Parathyroid adenoma (tissue), 2 donors: ENCODE measurements around the gene RIGI.

ENCODE experiments used
- H2AFZ ChIP-seq: fragments of 300-600 bp; sonication (generic); one replicate; pipeline ENCODE4 v1.7.0; 2017; ENCODE audit warnings: antibody characterized with exemption, mild to moderate bottlenecking
- H3K27ac ChIP-seq: fragments of 300-600 bp; sonication (generic); one replicate; pipeline ENCODE4 v1.7.0; 2017
- H3K27me3 ChIP-seq: fragments of 300-600 bp; sonication (generic); one replicate; pipeline ENCODE4 v1.7.0; 2017; ENCODE audit warnings: low read length; ENCODE audit not compliant: control insufficient read depth, insufficient read depth
- H3K36me3 ChIP-seq: fragments of 300-600 bp; sonication (generic); one replicate; pipeline ENCODE4 v1.7.0; 2017; ENCODE audit warnings: low read length; ENCODE audit not compliant: control insufficient read depth, insufficient read depth
- H3K4me1 ChIP-seq: fragments of 300-600 bp; sonication (generic); one replicate; pipeline ENCODE4 v1.7.0; 2017; ENCODE audit warnings: control low read depth
- H3K4me2 ChIP-seq: fragments of 300-600 bp; sonication (generic); one replicate; pipeline ENCODE4 v1.7.0; 2017; ENCODE audit warnings: low read length
- H3K4me3 ChIP-seq: fragments of 300-600 bp; sonication (generic); one replicate; pipeline ENCODE4 v1.7.0; 2017; ENCODE audit warnings: low read depth, low read length
- H3K79me2 ChIP-seq: fragments of 300-600 bp; sonication (generic); one replicate; pipeline ENCODE4 v1.7.0; 2017; ENCODE audit warnings: control low read depth
- H3K9ac ChIP-seq: fragments of 300-600 bp; sonication (generic); one replicate; pipeline ENCODE4 v1.7.0; 2017; ENCODE audit warnings: mild to moderate bottlenecking
- H3K9me3 ChIP-seq: fragments of 300-600 bp; sonication (generic); one replicate; pipeline ENCODE4 v1.7.0; 2017; ENCODE audit warnings: low read length; ENCODE audit not compliant: control insufficient read depth
- CTCF ChIP-seq: fragments of 300-600 bp; sonication (generic); IDR thresholded peaks from one replicate; pipeline ENCODE4 v1.7.0; 2017; ENCODE audit warnings: antibody characterized with exemption, mild to moderate bottlenecking
- donor health status: primary hyperparathyroidism.

The RIGI gene

GRCh38 chr9:32571969-32572899 is 46.2 kb upstream of the RIGI start:
- H3K4me1 ChIP-seq = peaks cover 5% of the 10 kb centered on the region
- H3K27me3 ChIP-seq = no peaks in the 10 kb centered on the region
- H3K36me3 ChIP-seq = no peaks in the 10 kb centered on the region
- H3K4me3 ChIP-seq = peak overlapping the region; percentile 86
- no peaks in the 10 kb centered on the region for H3K9me3 ChIP-seq
- peak overlapping the region; percentile 80 for H3K27ac ChIP-seq
- no peak overlapping the region for H3K9ac ChIP-seq
- peaks cover 9% of the 10 kb centered on the region for H3K79me2 ChIP-seq
- peak; percentile 45 for TF ChIP-seq CTCF
- H3K4me2 ChIP-seq = peak overlapping the region; percentile 69
- peak overlapping the region; percentile 85 for H2AFZ ChIP-seq

GRCh38 chr9:32570262-32570661 is 44.3 kb upstream of the RIGI start:
- Histone ChIP-seq H3K4me3 (no peak overlapping the region), H3K27me3 (no peaks in the 10 kb centered on the region), H3K27ac (no peak overlapping the region), H2AFZ (no peak overlapping the region), H3K36me3 (no peaks in the 10 kb centered on the region), H3K4me1 (peaks cover 5% of the 10 kb centered on the region), H3K79me2 (peaks cover 14% of the 10 kb centered on the region), H3K9ac (no peak overlapping the region), H3K4me2 (peak overlapping the region; percentile 9), H3K9me3 (no peaks in the 10 kb centered on the region)
- TF ChIP-seq CTCF = no peak

- Histone ChIP-seq H2AFZ (no peak overlapping the region), H3K4me2 (no peak overlapping the region), H3K79me2 (peaks cover 18% of the 10 kb centered on the region), H3K9ac (no peak overlapping the region), H3K36me3 (no peaks in the 10 kb centered on the region), H3K27me3 (no peaks in the 10 kb centered on the region), H3K4me3 (no peak overlapping the region), H3K4me1 (peaks cover 5% of the 10 kb centered on the region), H3K27ac (no peak overlapping the region), H3K9me3 (no peaks in the 10 kb centered on the region)
- TF ChIP-seq CTCF = no peak
These were observed 40.8 kb upstream of the RIGI start for GRCh38 chr9:32566770-32567169.

GRCh38 chr9:32565967-32566366 is 40.0 kb upstream of the RIGI start:
- Histone ChIP-seq H3K9ac (no peak overlapping the region), H3K27me3 (no peaks in the 10 kb centered on the region), H3K4me1 (peaks cover 5% of the 10 kb centered on the region), H3K36me3 (no peaks in the 10 kb centered on the region), H3K9me3 (no peaks in the 10 kb centered on the region), H3K4me3 (no peak overlapping the region), H2AFZ (no peak overlapping the region), H3K27ac (no peak overlapping the region), H3K4me2 (no peak overlapping the region), H3K79me2 (peaks cover 19% of the 10 kb centered on the region)
- TF ChIP-seq CTCF = no peak
